Colonic mucosa (tissue), 4 donors: ENCODE results near the gene KIAA1755. TPM values are rescaled to one million over a fixed set of nuclear protein-coding genes. Genes with fewer than 3 reads are reported as not detected.

Source experiments
- DNase-seq: peaks from one replicate; pipeline ENCODE4 v3.0.0-alpha.2; 2020
- H3K27ac ChIP-seq: fragments of 200-600 bp; one replicate; pipeline ENCODE4 v1.8.0; 2021
- H3K27me3 ChIP-seq: fragments of 200-600 bp; one replicate; pipeline ENCODE4 v1.8.0; 2021
- H3K36me3 ChIP-seq: fragments of 200-600 bp; one replicate; pipeline ENCODE4 v1.8.0; 2021
- H3K4me1 ChIP-seq: fragments of 200-600 bp; one replicate; pipeline ENCODE4 v1.8.0; 2021; ENCODE audit warnings: mild to moderate bottlenecking
- H3K4me3 ChIP-seq: fragments of 200-600 bp; one replicate; pipeline ENCODE4 v1.8.0; 2021
- H3K9ac ChIP-seq, 2 donors: one replicate each; pipeline ENCODE4 v1.7.0; 2013; ENCODE audit warnings: control low read depth in 2 of 2, low read depth in 2 of 2, low read length in 2 of 2
- H3K9me3 ChIP-seq: fragments of 200-600 bp; one replicate; pipeline ENCODE4 v1.8.0; 2021
- CTCF ChIP-seq: fragments of 200-600 bp; IDR thresholded peaks from one replicate; pipeline ENCODE4 v1.8.0; 2022; ENCODE audit warnings: antibody characterized with exemption, mild to moderate bottlenecking
- intact Hi-C: fragments of 100-400 bp; cut with DNase I; formaldehyde crosslinking; loops from one replicate; pipeline ENCODE4 v1.14.1; 2022
- total RNA-seq, 2 donors: library from RNA; stranded (reverse); fragmentation: NEBNext Ultra II Directional in 1 of 2; extraction: Animal tissue kit (Norgen Biotek cat#: 25700) in 1 of 2; gene quantifications; one replicate each; pipeline ENCODE4 v1.2.1, GENCODE V29; 2021
- donor health status: healthy.
- donor health status: DM: no; HTN: no; CAD: no.
- donor health status: DM: no; HTN: no; CAD: no.

KIAA1755 gene
- total RNA-seq, 2 donors from 2014 or later: 0.40 to 3.9 TPM

GRCh38 chr20:38216201-38216600, 44.3 kb downstream of the KIAA1755 start:
- no peak for DNase-seq
- H3K36me3 ChIP-seq: no peaks in the 10 kb centered on the region
- no peak overlapping the region for H3K9ac ChIP-seq
- no peaks in the 10 kb centered on the region for H3K27me3 ChIP-seq
- H3K4me1 ChIP-seq: no peaks in the 10 kb centered on the region
- no peaks in the 10 kb centered on the region for H3K9me3 ChIP-seq
- H3K4me3 ChIP-seq: no peak overlapping the region
- no peak for TF ChIP-seq CTCF
- no peak overlapping the region for H3K27ac ChIP-seq
- intact Hi-C loops: no loop called here

- no peak for TF ChIP-seq CTCF
- Histone ChIP-seq H3K4me3 (no peak overlapping the region), H3K4me1 (no peaks in the 10 kb centered on the region), H3K27me3 (no peaks in the 10 kb centered on the region), H3K9ac (no peak overlapping the region), H3K9me3 (no peaks in the 10 kb centered on the region), H3K36me3 (no peaks in the 10 kb centered on the region), H3K27ac (no peak overlapping the region)
- DNase-seq: no peak
- intact Hi-C loops: no loop called here
Measured at GRCh38 chr20:38215194-38216182, 45.0 kb downstream of the KIAA1755 start.

- Histone ChIP-seq H3K9me3 (no peaks in the 10 kb centered on the region), H3K36me3 (no peaks in the 10 kb centered on the region), H3K9ac (no peak overlapping the region), H3K27me3 (no peaks in the 10 kb centered on the region), H3K27ac (no peak overlapping the region), H3K4me3 (no peak overlapping the region), H3K4me1 (no peaks in the 10 kb centered on the region)
- intact Hi-C loops: no loop called here
- no peak for DNase-seq
- no peak for TF ChIP-seq CTCF
Measured at GRCh38 chr20:38214256-38215193, 46.0 kb downstream of the KIAA1755 start.

- Histone ChIP-seq H3K27me3 (no peaks in the 10 kb centered on the region), H3K9me3 (no peaks in the 10 kb centered on the region), H3K4me1 (no peaks in the 10 kb centered on the region), H3K9ac (no peak overlapping the region), H3K36me3 (no peaks in the 10 kb centered on the region), H3K27ac (no peak overlapping the region), H3K4me3 (no peak overlapping the region)
- no peak for TF ChIP-seq CTCF
- intact Hi-C loops: no loop called here
- DNase-seq: no peak
Measured at GRCh38 chr20:38213607-38213940, 47.0 kb downstream of the KIAA1755 start.

- H3K9me3 ChIP-seq: no peaks in the 10 kb centered on the region
- no peaks in the 10 kb centered on the region for H3K36me3 ChIP-seq
- no peak overlapping the region for H3K9ac ChIP-seq
- no peaks in the 10 kb centered on the region for H3K4me1 ChIP-seq
- TF ChIP-seq CTCF: no peak
- DNase-seq: no peak
- H3K4me3 ChIP-seq: no peak overlapping the region
- H3K27ac ChIP-seq: no peak overlapping the region
- intact Hi-C loops: no loop called here
- H3K27me3 ChIP-seq: no peaks in the 10 kb centered on the region
Measured at GRCh38 chr20:38212806-38213606, 47.5 kb downstream of the KIAA1755 start.
